Ovary (tissue), 9 donors: ENCODE data around the gene CHML. TPM values are rescaled to one million over a fixed set of nuclear protein-coding genes. Genes with fewer than 3 reads are reported as not detected.

Source experiments
- DNase-seq, 5 donors: peaks; one replicate each; pipeline ENCODE4 v3.0.0-alpha.2; 2019 to 2020
- H3K27ac ChIP-seq, 2 donors: fragments of 200-600 bp; one replicate each; pipeline versions ENCODE4 v1.5.1 to v1.8.0; 2019 to 2022
- H3K27me3 ChIP-seq: fragments of 200-600 bp; one replicate; pipeline ENCODE4 v1.8.0; 2022
- H3K36me3 ChIP-seq: fragments of 200-600 bp; sonication (generic); one replicate; pipeline ENCODE4 v1.5.1; 2019
- H3K4me1 ChIP-seq: one replicate; pipeline ENCODE4 v1.8.1; 2013; ENCODE audit warnings: mild to moderate bottlenecking, moderate library complexity; ENCODE audit not compliant: insufficient read depth
- H3K4me3 ChIP-seq: fragments of 200-600 bp; sonication (generic); one replicate; pipeline ENCODE4 v1.5.1; 2017
- H3K9me3 ChIP-seq, 2 donors: fragments of 200-600 bp in 1 of 2; sonication (generic) in 1 of 2; one replicate each; pipeline versions ENCODE4 v1.5.1 to v1.8.1; 2013 to 2019; ENCODE audit warnings: mild to moderate bottlenecking in 1 of 2, moderate library complexity in 1 of 2
- EP300 ChIP-seq: sonication (generic); formaldehyde crosslinking; IDR thresholded peaks from one replicate; pipeline ENCODE4 v1.6.1; 2017; ENCODE audit warnings: antibody characterized with exemption
- POLR2A ChIP-seq: fragments of 450-650 bp; IDR thresholded peaks from one replicate; pipeline ENCODE4 v1.6.1; 2017; ENCODE audit warnings: antibody characterized with exemption, mild to moderate bottlenecking, moderate library complexity
- WGBS, 3 donors: extraction: QIAGEN DNeasy Blood & Tissue Kit in 1 of 3; methylation state at CpG; one replicate each; pipeline versions ENCODE4 v1.1.5 to v1.1.7; 2013 to 2017; 5-methylcytosine and 5-hydroxymethylcytosine counted together
- intact Hi-C, 4 donors: fragments of 100-400 bp; cut with DNase I; formaldehyde crosslinking; loops; one replicate each; pipeline versions ENCODE4 v1.11.0 to v1.15.1; 2022 to 2023
- polyA plus RNA-seq, 2 donors: library from polyadenylated mRNA; stranded (reverse); fragments of 200-250 nt in 1 of 2; fragments of 350-450 nt in 1 of 2; fragmentation: Illumina TruSeq in 1 of 2; extraction: RNeasy Lipid Tissue Mini Kit (QIAGEN cat#74804) in 1 of 2; gene quantifications; one replicate each; pipeline ENCODE4 v1.2.3, GENCODE V29; 2013 to 2014
- total RNA-seq, 7 donors: library from RNA; depleted of rRNA in 2 of 7; stranded (reverse); fragments of >200 nt in 2 of 7; fragmentation: NEBNext Ultra II Directional in 3 of 7; extraction: Animal tissue kit (Norgen Biotek cat#: 25700) in 3 of 7; gene quantifications; one replicate each; pipeline versions ENCODE4 v1.1.0 to v1.2.4, GENCODE V29; 2016 to 2023
- TF ChIP-seq, protein P1 (sequence below), 3 donors: fragments of 450-650 bp in 2 of 3; fragments of 200-600 bp in 1 of 3; IDR thresholded peaks; one replicate each; pipeline versions ENCODE4 v1.5.1 to v1.8.0; 2016 to 2022; ENCODE audit warnings: antibody characterized with exemption in 3 of 3, mild to moderate bottlenecking in 1 of 3
- donor health status: DM: no; HTN: no; CAD: no; lungs with moderate emphysema.
- donor health status: DM: no; HTN: no; CAD: no.
- donor health status: Bipolar disorder and iron deficiency.
- donor health status: DM: yes; HTN: yes; CAD: no.
- donor health status: DM: no; HTN: no; CAD: no.
- donor health status: DM: yes; HTN: yes; CAD: no.

The CHML gene
- total and polyA plus RNA-seq, 9 donors: 5.3 to 25.1 (median 11.0) TPM

- no peak overlapping the region for H3K27ac ChIP-seq
- no peaks in the 10 kb centered on the region for H3K36me3 ChIP-seq
- no peak for TF ChIP-seq POLR2A
- TF ChIP-seq, protein P1, sequence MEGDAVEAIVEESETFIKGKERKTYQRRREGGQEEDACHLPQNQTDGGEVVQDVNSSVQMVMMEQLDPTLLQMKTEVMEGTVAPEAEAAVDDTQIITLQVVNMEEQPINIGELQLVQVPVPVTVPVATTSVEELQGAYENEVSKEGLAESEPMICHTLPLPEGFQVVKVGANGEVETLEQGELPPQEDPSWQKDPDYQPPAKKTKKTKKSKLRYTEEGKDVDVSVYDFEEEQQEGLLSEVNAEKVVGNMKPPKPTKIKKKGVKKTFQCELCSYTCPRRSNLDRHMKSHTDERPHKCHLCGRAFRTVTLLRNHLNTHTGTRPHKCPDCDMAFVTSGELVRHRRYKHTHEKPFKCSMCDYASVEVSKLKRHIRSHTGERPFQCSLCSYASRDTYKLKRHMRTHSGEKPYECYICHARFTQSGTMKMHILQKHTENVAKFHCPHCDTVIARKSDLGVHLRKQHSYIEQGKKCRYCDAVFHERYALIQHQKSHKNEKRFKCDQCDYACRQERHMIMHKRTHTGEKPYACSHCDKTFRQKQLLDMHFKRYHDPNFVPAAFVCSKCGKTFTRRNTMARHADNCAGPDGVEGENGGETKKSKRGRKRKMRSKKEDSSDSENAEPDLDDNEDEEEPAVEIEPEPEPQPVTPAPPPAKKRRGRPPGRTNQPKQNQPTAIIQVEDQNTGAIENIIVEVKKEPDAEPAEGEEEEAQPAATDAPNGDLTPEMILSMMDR (IDR thresholded peaks at IDR 0.05): no peak
- no peak for DNase-seq
- no peak overlapping the region for H3K4me3 ChIP-seq
- peaks cover 6% of the 10 kb centered on the region for H3K4me1 ChIP-seq
- 89 to 92% (median 90%) methylated on average over 4 of the region's 4 CpGs for WGBS, 3 donors
- H3K27me3 ChIP-seq: no peaks in the 10 kb centered on the region
- intact Hi-C loops: no loop called here
- no peaks in the 10 kb centered on the region for H3K9me3 ChIP-seq
Measured at GRCh38 chr1:241635556-241636152, 4.5 kb downstream of the CHML start.

- 94 to 97% (median 96%) methylated on average over 3 of the region's 3 CpGs for WGBS, 3 donors
- Histone ChIP-seq H3K27ac (no peak overlapping the region), H3K27me3 (no peaks in the 10 kb centered on the region), H3K4me1 (peaks cover 6% of the 10 kb centered on the region), H3K36me3 (no peaks in the 10 kb centered on the region), H3K9me3 (no peaks in the 10 kb centered on the region), H3K4me3 (no peak overlapping the region)
- intact Hi-C loops: no loop called here
- DNase-seq: no peak
- TF ChIP-seq POLR2A: no peak
- TF ChIP-seq, protein P1 (IDR thresholded peaks at IDR 0.05): no peak
- TF ChIP-seq EP300: no peak
Measured at GRCh38 chr1:241632987-241633386, 7.2 kb downstream of the CHML start.

GRCh38 chr1:241631674-241632073, 8.5 kb downstream of the CHML start:
- intact Hi-C loops: no loop called here
- no peaks in the 10 kb centered on the region for H3K27me3 ChIP-seq
- H3K36me3 ChIP-seq: no peaks in the 10 kb centered on the region
- H3K9me3 ChIP-seq: no peaks in the 10 kb centered on the region
- DNase-seq: no peak
- no peaks in the 10 kb centered on the region for H3K4me1 ChIP-seq
- TF ChIP-seq EP300 (no peak), POLR2A (no peak)
- TF ChIP-seq, protein P1 (IDR thresholded peaks at IDR 0.05): no peak
- H3K27ac ChIP-seq: no peak overlapping the region
- 81 to 83% (median 82%) methylated on average over 5 of the region's 5 CpGs for WGBS, 3 donors
- H3K4me3 ChIP-seq: no peak overlapping the region

- no peaks in the 10 kb centered on the region for H3K36me3 ChIP-seq
- H3K27me3 ChIP-seq: no peaks in the 10 kb centered on the region
- no peak overlapping the region for H3K4me3 ChIP-seq
- H3K27ac ChIP-seq: no peak overlapping the region
- H3K4me1 ChIP-seq: no peaks in the 10 kb centered on the region
- no peak for DNase-seq
- TF ChIP-seq, protein P1 (IDR thresholded peaks at IDR 0.05): no peak
- TF ChIP-seq EP300 (no peak), POLR2A (no peak)
- 97 to 100% (median 97%) methylated on average over 2 of the region's 2 CpGs for WGBS, 3 donors
- intact Hi-C loops: no loop called here
- no peaks in the 10 kb centered on the region for H3K9me3 ChIP-seq
Measured at GRCh38 chr1:241630899-241631298, 9.3 kb downstream of the CHML start.
